CD4-positive, alpha-beta T cell (primary cell): Measurements from ENCODE around the gene ZBTB7C. TPM values are rescaled to one million over a fixed set of nuclear protein-coding genes. Genes with fewer than 3 reads are reported as not detected.

Experiments used
- ATAC-seq: fragments of 200-7000 bp; cut with Tn5 transposase; one replicate; pipeline ENCODE4 v1.10.0; 2022; ENCODE audit warnings: mild to moderate bottlenecking; ENCODE audit not compliant: poor library complexity
- CTCF ChIA-PET: fragments of 350-600 bp; sonication (Branson Sonifier 250); formaldehyde crosslinking; loops from one replicate; lab custom pipeline; 2021; ENCODE audit warnings: antibody characterized with exemption, inconsistent platforms; lab: Charles Lee
- POLR2A ChIA-PET: fragments of 350-600 bp; sonication (Branson Sonifier 250); formaldehyde crosslinking; loops from one replicate; lab custom pipeline; 2021; ENCODE audit warnings: antibody characterized with exemption, inconsistent platforms; lab: Charles Lee
- DNase-seq, 14 experiments: peaks; one replicate each; pipeline ENCODE4 v3.0.0-alpha.2; 2013 to 2020; ENCODE audit warnings: mixed read lengths in 2 of 14
- H3K27ac ChIP-seq, 2 donors: one replicate each; pipeline versions ENCODE4 v1.5.1 to v1.7.0; 2013; ENCODE audit warnings: low read length in 2 of 2, low read depth in 1 of 2, mild to moderate bottlenecking in 1 of 2
- H3K27me3 ChIP-seq, 2 experiments: 1 replicate in 1 of 2; 2 replicates in 1 of 2; pipeline versions ENCODE4 v1.6.1 to v1.7.0; 2013; ENCODE audit warnings: low read length in 2 of 2, control low read depth in 1 of 2, mild to moderate bottlenecking in 1 of 2, moderate library complexity in 1 of 2; ENCODE audit not compliant: insufficient read depth in 2 of 2, control insufficient read depth in 1 of 2
- H3K36me3 ChIP-seq: one replicate; pipeline ENCODE4 v1.6.1; 2013; ENCODE audit warnings: low read length, control low read depth; ENCODE audit not compliant: insufficient read depth
- H3K4me1 ChIP-seq: one replicate; pipeline ENCODE4 v1.6.1; 2013; ENCODE audit warnings: low read length, control low read depth; ENCODE audit not compliant: insufficient read depth
- H3K4me3 ChIP-seq: one replicate; pipeline ENCODE4 v1.5.1; 2013; ENCODE audit warnings: mild to moderate bottlenecking, low read length, moderate library complexity
- H3K9me3 ChIP-seq, 2 experiments: 1 replicate in 1 of 2; 2 replicates in 1 of 2; pipeline versions ENCODE4 v1.6.1 to v1.7.0; 2013; ENCODE audit warnings: low read length in 2 of 2, mild to moderate bottlenecking in 2 of 2, control low read depth in 1 of 2, moderate library complexity in 1 of 2; ENCODE audit not compliant: control insufficient read depth in 1 of 2, insufficient read depth in 1 of 2
- H3K27ac Mint-ChIP-seq: one replicate; pipeline ENCODE4 v1.8.0; 2020; ENCODE audit warnings: mixed read lengths
- H3K27me3 Mint-ChIP-seq: one replicate; pipeline ENCODE4 v1.8.0; 2021; ENCODE audit warnings: mixed read lengths
- H3K36me3 Mint-ChIP-seq: one replicate; pipeline ENCODE4 v1.8.0; 2021; ENCODE audit warnings: low read depth, mixed read lengths
- H3K4me1 Mint-ChIP-seq: one replicate; pipeline ENCODE4 v1.8.0; 2021; ENCODE audit warnings: low read depth, mixed read lengths
- H3K4me3 Mint-ChIP-seq: one replicate; pipeline ENCODE4 v1.8.0; 2020; ENCODE audit warnings: mild to moderate bottlenecking, mixed read lengths
- H3K9me3 Mint-ChIP-seq: one replicate; pipeline ENCODE4 v1.8.0; 2020; ENCODE audit warnings: mixed read lengths
- CTCF ChIP-seq: fragments of 200-600 bp; IDR thresholded peaks from one replicate; pipeline ENCODE4 v1.8.0; 2022; ENCODE audit warnings: antibody characterized with exemption, mild to moderate bottlenecking
- intact Hi-C, 2 experiments: fragments of 100-400 bp; cut with DNase I in 1 of 2; cut with micrococcal nuclease in 1 of 2; formaldehyde crosslinking; loops; one replicate each; pipeline versions ENCODE4 v1.15.1 to v1.9.0; 2023 to 2025; cut with DNase I, micrococcal nuclease
- total RNA-seq, 174 experiments: library from RNA in 2 of 174; stranded (reverse) in 2 of 174; gene quantifications; one replicate each; pipeline ENCODE4 v1.2.3 and lab custom pipeline; 2021 to 2026

The ZBTB7C gene
- total RNA-seq, 2 experiments from 2014 or later: not detected

- H3K9me3 Mint-ChIP-seq: no peaks in the 10 kb centered on the region
- TF ChIP-seq CTCF: no peak
- no peak overlapping the region for H3K4me3 Mint-ChIP-seq
- Histone ChIP-seq H3K9me3 (peaks cover 0 to 9% of the 10 kb centered on the region in 2 experiments), H3K4me3 (no peak overlapping the region), H3K27ac (no peak overlapping the region), H3K27me3 (peaks cover 6 to 9% of the 10 kb centered on the region in 2 experiments), H3K36me3 (no peaks in the 10 kb centered on the region), H3K4me1 (no peaks in the 10 kb centered on the region)
- no peaks in the 10 kb centered on the region for H3K4me1 Mint-ChIP-seq
- no peak overlapping the region for H3K27ac Mint-ChIP-seq
- H3K27me3 Mint-ChIP-seq: peaks cover 35% of the 10 kb centered on the region
- no peaks in the 10 kb centered on the region for H3K36me3 Mint-ChIP-seq
- ATAC-seq: no peak
- no peak for DNase-seq
- ChIA-PET CTCF (no interaction called here), POLR2A (no interaction called here)
- intact Hi-C loops: no loop called here
Observed at GRCh38 chr18:48181857-48182256, 227.3 kb downstream of the ZBTB7C start.

- intact Hi-C loops: no loop called here
- DNase-seq (no peak), ATAC-seq (no peak)
- Mint-ChIP-seq H3K36me3 (no peaks in the 10 kb centered on the region), H3K4me3 (no peak overlapping the region), H3K27ac (no peak overlapping the region), H3K9me3 (no peaks in the 10 kb centered on the region), H3K27me3 (peaks cover 30% of the 10 kb centered on the region), H3K4me1 (no peaks in the 10 kb centered on the region)
- no peak for TF ChIP-seq CTCF
- no peaks in the 10 kb centered on the region for H3K36me3 ChIP-seq
- peaks cover 5 to 6% of the 10 kb centered on the region in 2 experiments for H3K27me3 ChIP-seq
- H3K4me1 ChIP-seq: no peaks in the 10 kb centered on the region
- CTCF ChIA-PET: no interaction called here
- no peak overlapping the region for H3K4me3 ChIP-seq
- H3K9me3 ChIP-seq: peaks cover 0 to 9% of the 10 kb centered on the region in 2 experiments
- H3K27ac ChIP-seq: no peak overlapping the region
- POLR2A ChIA-PET: no interaction called here
Observed at GRCh38 chr18:48181087-48181823, 227.9 kb downstream of the ZBTB7C start.

GRCh38 chr18:48179666-48180065 lies 229.5 kb downstream of the ZBTB7C start:
- no peak for TF ChIP-seq CTCF
- ChIA-PET CTCF (no interaction called here), POLR2A (no interaction called here)
- no peak overlapping the region for H3K27ac ChIP-seq
- no peaks in the 10 kb centered on the region for H3K9me3 Mint-ChIP-seq
- H3K4me3 Mint-ChIP-seq: no peak overlapping the region
- DNase-seq (no peak), ATAC-seq (no peak)
- peaks cover 22% of the 10 kb centered on the region for H3K27me3 Mint-ChIP-seq
- no peak overlapping the region for H3K4me3 ChIP-seq
- intact Hi-C loops: no loop called here
- peaks cover 0 to 9% of the 10 kb centered on the region in 2 experiments for H3K9me3 ChIP-seq
- no peaks in the 10 kb centered on the region for H3K4me1 ChIP-seq
- no peaks in the 10 kb centered on the region for H3K36me3 ChIP-seq
- H3K27ac Mint-ChIP-seq: no peak overlapping the region
- no peaks in the 10 kb centered on the region for H3K4me1 Mint-ChIP-seq
- H3K27me3 ChIP-seq: peaks cover 0 to 2% of the 10 kb centered on the region in 2 experiments
- H3K36me3 Mint-ChIP-seq: no peaks in the 10 kb centered on the region
